GM23248 (cell line): ENCODE results near the gene FOXP3. TPM values are rescaled to one million over a fixed set of nuclear protein-coding genes. Genes with fewer than 3 reads are reported as not detected.

ENCODE experiments used
- DNase-seq: peaks from one replicate; pipeline ENCODE4 v3.0.0-alpha.2; 2015
- H2AFZ ChIP-seq: fragments of 200-600 bp; sonication (generic); 2 replicates; pipeline ENCODE4 v1.6.1; 2016; ENCODE audit warnings: antibody characterized with exemption
- H3F3A ChIP-seq: fragments of 200-600 bp; sonication (generic); 2 replicates; pipeline ENCODE4 v1.6.1; 2016; ENCODE audit warnings: mild to moderate bottlenecking, antibody characterized with exemption, mixed run types; ENCODE audit not compliant: insufficient read depth
- H3K27ac ChIP-seq: fragments of 200-600 bp; sonication (generic); 2 replicates; pipeline ENCODE4 v1.5.1; 2016; ENCODE audit warnings: mild to moderate bottlenecking
- H3K27me3 ChIP-seq: fragments of 200-600 bp; sonication (generic); replicated peaks from 2 replicates; pipeline ENCODE4 v1.6.1; 2016; ENCODE audit warnings: mild to moderate bottlenecking; ENCODE audit not compliant: insufficient read depth
- H3K36me3 ChIP-seq: fragments of 200-600 bp; sonication (generic); 2 replicates; pipeline ENCODE4 v1.6.1; 2016; ENCODE audit warnings: low read depth, mild to moderate bottlenecking
- H3K4me1 ChIP-seq: fragments of 200-600 bp; sonication (generic); 2 replicates; pipeline ENCODE4 v1.6.1; 2016; ENCODE audit warnings: mild to moderate bottlenecking; ENCODE audit not compliant: insufficient read depth
- H3K4me2 ChIP-seq: fragments of 200-600 bp; sonication (generic); one replicate; pipeline ENCODE4 v1.6.1; 2016; ENCODE audit warnings: mild to moderate bottlenecking; ENCODE audit not compliant: unreplicated experiment
- H3K4me3 ChIP-seq: fragments of 200-600 bp; sonication (generic); 2 replicates; pipeline ENCODE4 v1.5.1; 2016; ENCODE audit warnings: mild to moderate bottlenecking
- H3K79me2 ChIP-seq: fragments of 200-600 bp; sonication (generic); 2 replicates; pipeline ENCODE4 v1.6.1; 2016; ENCODE audit warnings: mild to moderate bottlenecking; ENCODE audit not compliant: insufficient read depth
- H3K9ac ChIP-seq: fragments of 200-600 bp; sonication (generic); 2 replicates; pipeline ENCODE4 v1.6.1; 2016; ENCODE audit warnings: mild to moderate bottlenecking
- H3K9me2 ChIP-seq: fragments of 200-600 bp; sonication (generic); 2 replicates; pipeline ENCODE4 v1.6.1; 2016; ENCODE audit warnings: mixed run types, mild to moderate bottlenecking, moderate library complexity; ENCODE audit not compliant: insufficient read depth
- H3K9me3 ChIP-seq: fragments of 200-600 bp; sonication (generic); one replicate; pipeline ENCODE4 v1.6.1; 2017; ENCODE audit warnings: low read depth
- H4K20me1 ChIP-seq: fragments of 200-600 bp; sonication (generic); 2 replicates; pipeline ENCODE4 v1.6.0; 2016; ENCODE audit not compliant: insufficient read depth
- EZH2 ChIP-seq: fragments of 200-600 bp; sonication (generic); IDR thresholded peaks from 2 replicates; pipeline ENCODE4 v1.6.1; 2018; ENCODE audit warnings: antibody characterized with exemption, mild to moderate bottlenecking; ENCODE audit not compliant: insufficient read depth, poor library complexity, severe bottlenecking
- EZH2phosphoT487 ChIP-seq: fragments of 200-600 bp; sonication (generic); IDR thresholded peaks from 2 replicates; pipeline ENCODE4 v1.6.1; 2018; ENCODE audit warnings: antibody characterized with exemption, moderate library complexity, mild to moderate bottlenecking, low read depth; ENCODE audit not compliant: insufficient read depth
- WGBS, 2 experiments: methylation state at CpG; one replicate each; pipeline ENCODE4 v1.1.6; 2015 to 2017; ENCODE audit warnings: low lambda C conversion rate in 2 of 2, low coverage in 1 of 2; ENCODE audit errors: missing lambda C conversion rate in 2 of 2; 5-methylcytosine and 5-hydroxymethylcytosine counted together
- in situ Hi-C: fragments of 300-500 bp; cut with MboI; formaldehyde crosslinking; loops from 2 replicates; pipeline ENCODE4 v1.15.0; 2020
- polyA plus RNA-seq: library from polyadenylated mRNA; unstranded; fragments of >200 nt; fragmentation: Nextera tagmentation; extraction: Ambion mirVana; gene quantifications from 2 replicates; pipeline ENCODE4 v1.2.1, GENCODE V29; 2016
- total RNA-seq: library from RNA; depleted of rRNA; stranded (reverse); fragments of >200 nt; shearing (Covaris generic); gene quantifications from 2 replicates; pipeline ENCODE4 v1.2.3, GENCODE V29; 2014

Gene FOXP3
- total and polyA plus RNA-seq, 2 experiments from 2014 or later = 0.08 TPM; not detected in 1

DNA sequence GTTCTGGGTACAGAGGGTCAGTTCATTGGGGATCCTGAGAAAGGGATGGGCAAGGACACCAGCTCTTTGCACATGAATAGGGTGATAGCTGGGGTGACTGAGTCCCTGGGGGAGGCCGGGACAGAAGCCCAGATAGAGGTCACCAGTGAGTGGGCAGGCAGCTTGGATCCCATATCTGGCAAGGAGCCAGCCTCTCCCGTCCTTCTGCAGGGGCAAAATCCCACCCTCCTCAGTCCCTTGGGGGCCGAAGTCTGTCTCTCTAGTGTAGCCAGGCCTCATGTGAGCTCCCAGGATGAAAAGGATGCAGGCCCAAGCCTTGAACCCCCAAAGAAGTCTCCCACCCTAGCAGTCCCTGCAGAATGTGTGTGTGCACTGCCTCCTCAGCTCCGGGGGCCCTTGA lies 22.1 kb upstream of the FOXP3 start:
- Histone ChIP-seq H3K79me2 (no peaks in the 10 kb centered on the region), H3K36me3 (no peaks in the 10 kb centered on the region), H3K27ac (no peak overlapping the region), H3K4me3 (no peak overlapping the region), H2AFZ (no peak overlapping the region), H4K20me1 (no peaks in the 10 kb centered on the region), H3K9me3 (no peaks in the 10 kb centered on the region), H3K27me3 (no peaks in the 10 kb centered on the region), H3K9ac (no peak overlapping the region), H3K4me1 (no peaks in the 10 kb centered on the region), H3F3A (no peaks in the 10 kb centered on the region), H3K4me2 (no peak overlapping the region), H3K9me2 (no peaks in the 10 kb centered on the region)
- no peak for TF ChIP-seq EZH2
- no peak for TF ChIP-seq EZH2phosphoT487
- no peak for DNase-seq
- WGBS, 2 experiments = 58 to 77% methylated on average over 2 to 3 of the region's 4 CpGs
- in situ Hi-C loops = no loop called here

DNA sequence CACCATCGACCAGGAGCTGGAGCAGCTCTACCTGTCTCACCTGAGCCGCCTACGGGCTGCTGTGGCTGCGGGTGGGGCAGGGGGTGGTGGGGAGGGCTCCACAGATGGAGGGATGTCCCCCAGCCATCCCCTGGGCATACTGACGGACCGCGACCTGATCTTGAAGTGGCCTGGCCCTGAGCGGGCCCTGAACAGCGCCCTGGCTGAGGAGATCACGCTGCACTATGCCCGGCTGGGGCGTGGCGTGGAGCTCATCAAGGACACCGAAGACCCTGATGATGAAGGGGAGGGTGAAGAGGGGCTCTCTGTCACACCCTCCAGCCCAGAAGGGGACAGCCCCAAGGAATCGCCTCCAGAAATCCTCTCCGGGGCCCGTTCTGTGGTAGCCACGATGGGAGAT lies 21.6 kb upstream of the FOXP3 start:
- DNase-seq = no peak
- H4K20me1 ChIP-seq = no peaks in the 10 kb centered on the region
- H3K9me2 ChIP-seq = no peaks in the 10 kb centered on the region
- 95 to 100% methylated on average over 3 to 14 of the region's 18 CpGs for WGBS, 2 experiments
- H3K36me3 ChIP-seq = no peaks in the 10 kb centered on the region
- no peaks in the 10 kb centered on the region for H3K27me3 ChIP-seq
- no peaks in the 10 kb centered on the region for H3K79me2 ChIP-seq
- no peak overlapping the region for H2AFZ ChIP-seq
- in situ Hi-C loops = no loop called here
- H3F3A ChIP-seq = no peaks in the 10 kb centered on the region
- H3K27ac ChIP-seq = no peak overlapping the region
- H3K9me3 ChIP-seq = no peaks in the 10 kb centered on the region
- H3K4me2 ChIP-seq = no peak overlapping the region
- no peaks in the 10 kb centered on the region for H3K4me1 ChIP-seq
- no peak overlapping the region for H3K9ac ChIP-seq
- no peak for TF ChIP-seq EZH2phosphoT487
- no peak for TF ChIP-seq EZH2
- no peak overlapping the region for H3K4me3 ChIP-seq

DNA sequence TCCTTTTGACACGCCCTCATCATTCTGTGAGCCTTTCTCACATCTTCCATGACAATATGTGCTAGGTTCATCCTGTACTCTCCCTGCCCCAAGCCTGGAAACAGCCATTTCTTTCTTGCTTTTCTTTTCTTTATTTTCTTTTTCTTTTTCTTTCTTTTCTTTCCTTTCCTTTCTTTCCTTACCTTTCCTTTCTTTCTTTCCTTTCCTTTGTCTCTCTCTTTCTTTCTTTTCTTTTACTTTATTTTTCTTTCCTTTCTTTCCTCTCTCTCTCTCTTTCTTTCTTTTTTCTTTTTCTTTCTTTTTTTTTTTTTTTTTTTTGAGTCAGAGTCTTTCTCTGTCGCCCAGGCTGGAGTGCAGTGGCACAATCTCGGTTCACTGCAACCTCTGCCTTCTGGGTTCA lies 19.7 kb upstream of the FOXP3 start:
- 58 to 93% methylated on average over 3 of the region's 3 CpGs for WGBS, 2 experiments

DNA sequence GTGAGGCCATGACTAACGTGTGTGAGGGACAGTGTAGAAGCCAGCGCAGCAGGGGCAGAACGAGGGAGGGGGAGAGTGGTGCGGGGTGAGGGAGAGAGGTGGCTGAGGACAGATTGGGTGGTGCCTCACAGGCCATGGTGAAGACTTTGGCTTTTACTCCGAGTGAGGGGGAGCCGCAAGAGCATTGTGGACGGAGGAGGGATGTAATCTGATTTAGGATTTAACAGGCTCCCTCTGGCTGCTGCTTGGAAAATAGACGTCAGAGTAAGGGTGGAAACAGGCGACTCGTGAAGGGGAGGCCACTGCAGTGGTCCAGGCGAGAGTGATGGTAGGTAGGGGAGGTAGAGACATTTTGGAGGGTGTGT lies 18.1 kb upstream of the FOXP3 start:
- Histone ChIP-seq H3K36me3 (no peaks in the 10 kb centered on the region), H3K4me3 (no peak overlapping the region), H4K20me1 (no peaks in the 10 kb centered on the region), H3K9ac (no peak overlapping the region), H2AFZ (peak overlapping the region; percentile 51; the same call in 1 of the 2 replicates), H3K4me1 (no peaks in the 10 kb centered on the region), H3K27ac (no peak overlapping the region), H3K79me2 (no peaks in the 10 kb centered on the region), H3K9me3 (no peaks in the 10 kb centered on the region), H3K9me2 (no peaks in the 10 kb centered on the region), H3K27me3 (no peaks in the 10 kb centered on the region), H3F3A (no peaks in the 10 kb centered on the region), H3K4me2 (no peak overlapping the region)
- in situ Hi-C loops = no loop called here
- WGBS, 2 experiments = 9 to 15% methylated on average over 10 to 11 of the region's 11 CpGs
- DNase-seq = peak; percentile 60
- TF ChIP-seq EZH2 (no peak), EZH2phosphoT487 (no peak)

More for the DNA sequence above, 19.7 kb upstream of the FOXP3 start:
- DNase-seq = no peak
- Histone ChIP-seq H3K4me1 (no peaks in the 10 kb centered on the region), H3K27ac (no peak overlapping the region), H3K9me3 (no peaks in the 10 kb centered on the region), H3K9me2 (no peaks in the 10 kb centered on the region), H3K4me3 (no peak overlapping the region), H3K4me2 (no peak overlapping the region), H3F3A (no peaks in the 10 kb centered on the region), H3K27me3 (no peaks in the 10 kb centered on the region), H4K20me1 (no peaks in the 10 kb centered on the region), H3K36me3 (no peaks in the 10 kb centered on the region), H3K9ac (no peak overlapping the region), H3K79me2 (no peaks in the 10 kb centered on the region), H2AFZ (no peak overlapping the region)
- TF ChIP-seq EZH2phosphoT487 = no peak
- in situ Hi-C loops = no loop called here

DNA sequence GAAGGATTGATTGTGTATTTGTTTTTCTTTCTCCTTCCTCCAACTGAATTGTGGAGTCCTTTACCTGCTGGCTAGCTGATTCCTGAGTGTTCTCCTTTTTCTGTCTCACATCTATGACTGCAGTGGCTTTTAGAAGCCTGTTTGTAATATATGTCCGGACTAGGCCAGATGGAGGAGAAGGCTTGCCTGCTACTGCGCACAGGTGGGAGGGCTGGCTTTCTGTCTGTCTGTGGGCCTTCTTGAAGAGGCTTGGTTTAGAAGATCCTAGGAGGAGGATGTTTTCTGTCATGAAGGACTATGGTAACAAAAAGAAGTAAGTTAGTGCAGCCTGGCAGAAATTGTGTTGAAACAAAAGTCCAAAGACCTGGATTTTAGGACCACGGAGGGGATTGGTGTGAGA lies 13.6 kb upstream of the FOXP3 start:
- no peaks in the 10 kb centered on the region for H3K9me2 ChIP-seq
- 62 to 75% methylated on average over 3 of the region's 3 CpGs for WGBS, 2 experiments
- H3K36me3 ChIP-seq = no peaks in the 10 kb centered on the region
- no peak overlapping the region for H3K27ac ChIP-seq
- H3K27me3 ChIP-seq = no peaks in the 10 kb centered on the region
- H2AFZ ChIP-seq = no peak overlapping the region
- H4K20me1 ChIP-seq = no peaks in the 10 kb centered on the region
- H3K4me1 ChIP-seq = no peaks in the 10 kb centered on the region
- H3K9me3 ChIP-seq = no peaks in the 10 kb centered on the region
- TF ChIP-seq EZH2phosphoT487 (no peak), EZH2 (no peak)
- no peak overlapping the region for H3K4me3 ChIP-seq
- in situ Hi-C loops = no loop called here
- no peaks in the 10 kb centered on the region for H3F3A ChIP-seq
- no peak for DNase-seq
- H3K79me2 ChIP-seq = peaks cover 6% of the 10 kb centered on the region
- no peak overlapping the region for H3K9ac ChIP-seq
- H3K4me2 ChIP-seq = no peak overlapping the region
